ENCODE results near the gene SPATA31D1.

DNA sequence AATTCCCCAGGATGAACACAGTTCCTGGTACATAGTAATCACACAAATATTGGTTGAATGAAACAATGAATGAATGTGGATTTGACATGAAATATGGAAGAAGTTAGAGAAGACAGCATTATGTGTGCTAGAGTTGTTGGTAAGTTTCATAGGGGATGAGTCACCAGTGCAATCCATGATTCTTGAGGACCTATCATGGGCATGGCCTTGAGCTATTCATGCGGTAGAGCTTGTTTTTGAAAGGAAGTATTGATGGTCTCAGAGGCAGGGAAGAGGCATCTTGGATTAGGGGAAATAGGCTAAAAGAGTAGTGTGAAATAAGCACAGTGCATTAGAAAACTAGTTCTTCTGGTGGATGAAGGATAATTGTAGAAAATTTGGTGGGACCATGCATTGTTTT lies 22.1 kb downstream of the SPATA31D1 start:
- TF ChIP-seq CTCF (IDR thresholded peaks at IDR 0.05): no peak
- TF ChIP-seq CBFB (CRISPR knock-in tag; IDR thresholded peaks at IDR 0.05; ENCODE audit: low read depth): no peak
- no peak for TF ChIP-seq JUN (CRISPR knock-in tag; IDR thresholded peaks at IDR 0.05)

All from WTC11 (cell line).